ENCODE measurements around the gene EIPR1. TPM values are rescaled to one million over a fixed set of nuclear protein-coding genes. Genes with fewer than 3 reads are reported as not detected.

EIPR1 gene
- total RNA-seq, 1 experiment from 2014 or later: 27.8 TPM

GRCh38 chr2:3188405-3188946, 189.1 kb downstream of the EIPR1 start:
- TF ChIP-seq CTCF (conservative IDR thresholded peaks at IDR 0.05): no peak
- DNase-seq: no peak
- Histone ChIP-seq H2BK15ac (ENCODE audit: low read depth, low read length) (no peak overlapping the region), H2BK120ac (ENCODE audit: low read depth, low read length, poor library complexity, severe bottlenecking) (no peak overlapping the region), H3K79me2 (ENCODE audit: insufficient read depth, low read length) (no peaks in the 10 kb centered on the region), H3K79me1 (ENCODE audit: insufficient read depth, low read depth, low read length, poor library complexity, severe bottlenecking) (no peaks in the 10 kb centered on the region), H2AFZ (ENCODE audit: low read length) (no peak overlapping the region), H3K14ac (ENCODE audit: insufficient read depth, low read length) (no peak overlapping the region; the same call in 1 of the 2 replicates), H3K27me3 (ENCODE audit: insufficient read depth, low read length) (no peaks in the 10 kb centered on the region), H4K8ac (replicated peaks; ENCODE audit: insufficient read length, low read depth, low read length) (no peak overlapping the region), H4K5ac (ENCODE audit: insufficient read length, low read depth, low read length) (no peak overlapping the region), H3K4ac (ENCODE audit: low read depth, low read length) (no peak overlapping the region), H4K20me1 (ENCODE audit: control insufficient read depth, insufficient read depth, insufficient read length) (no peaks in the 10 kb centered on the region), H3K9me3 (ENCODE audit: control insufficient read depth, low read depth, low read length) (no peaks in the 10 kb centered on the region), H3K56ac (ENCODE audit: insufficient read length, low read depth, low read length) (no peak overlapping the region), H3K9ac (ENCODE audit: extremely low read depth, insufficient read length, low read length) (no peak overlapping the region), H4K91ac (ENCODE audit: insufficient read length, low read depth, low read length) (no peak overlapping the region), H3T11ph (ENCODE audit: low read length) (no peak overlapping the region), H2BK20ac (ENCODE audit: low read depth, low read length, poor library complexity, severe bottlenecking) (no peak overlapping the region), H2AK5ac (ENCODE audit: insufficient read length, low read length) (no peak overlapping the region), H3K18ac (ENCODE audit: insufficient read length, low read depth, low read length) (no peak overlapping the region), H3K27ac (ENCODE audit: insufficient read length, low read depth, low read length) (no peak overlapping the region), H3K4me2 (ENCODE audit: insufficient read depth, insufficient read length, low read length) (no peak overlapping the region), H3K23ac (ENCODE audit: insufficient read length, low read depth, low read length) (no peak overlapping the region), H3K4me1 (ENCODE audit: insufficient read depth, low read length) (no peaks in the 10 kb centered on the region), H2BK12ac (ENCODE audit: insufficient read length, low read depth, low read length) (no peak overlapping the region), H2BK5ac (ENCODE audit: insufficient read length, low read length) (no peak overlapping the region), H3K23me2 (ENCODE audit: insufficient read length, low read depth, low read length, poor library complexity, severe bottlenecking) (no peaks in the 10 kb centered on the region)
- Mint-ChIP-seq H3K27ac (0 out of 7 replicates have a peak overlapping the region, but pooled peaks of 1 of the 3 experiments have one; percentile 32), H3K27me3 (ENCODE audit: low read depth) (no peaks in the 10 kb centered on the region), H3K4me1 (no peaks in the 10 kb centered on the region), H3K36me3 (ENCODE audit: insufficient read depth in 1 of 3, low read depth in 3 of 3) (peaks cover 17 to 32% (median 20%) of the 10 kb centered on the region in 3 experiments; a peak in 6 of 7 replicates), H3K9me3 (no peaks in the 10 kb centered on the region), H3K4me3 (no peak overlapping the region)
- WGBS (ENCODE audit: extremely low coverage, insufficient read length, low lambda C conversion rate): no CpG with 5 or more reads among the region's 21 CpGs
